HepG2 (cell line): ENCODE data around the gene SAA1. TPM values are rescaled to one million over a fixed set of nuclear protein-coding genes. Genes with fewer than 3 reads are reported as not detected.

Experiments used
- ATAC-seq: fragments of 200-7000 bp; cut with Tn5 transposase; 3 replicates; pipeline ENCODE4 v1.9.1; 2020; ENCODE audit warnings: mild to moderate bottlenecking, moderate library complexity
- BruUV-seq: library from RNA; stranded (reverse); fragments of 400-500 nt; replicated peaks from 2 replicates; lab custom pipeline; 2021; lab: Mats Ljungman, UMichigan
- CTCF ChIA-PET: fragments of 300-600 bp; formaldehyde crosslinking; extraction: SDS; loops from one replicate; lab custom pipeline; 2021; ENCODE audit warnings: low total read pairs, inconsistent platforms, low intra/inter-chr PET ratio; lab: Yijun Ruan, JAX
- POLR2A ChIA-PET: fragments of 350-600 bp; sonication (Branson Sonifier 250); formaldehyde crosslinking; loops from one replicate; lab custom pipeline; 2020; ENCODE audit warnings: antibody characterized with exemption, inconsistent platforms; lab: Yijun Ruan, JAX
- DNase-seq: peaks from one replicate; pipeline ENCODE4 v3.0.0-alpha.2; 2015; ENCODE audit warnings: low spot score
- FAIRE-seq: peaks from 3 replicates; lab custom pipeline; 2011; peaks lifted over from hg19 to GRCh38; lab: Jason Lieb, UNC
- H2AFZ ChIP-seq: one replicate; pipeline ENCODE4 v1.6.1; 2011; ENCODE audit warnings: low read length, inconsistent platforms
- H3K27ac ChIP-seq: fragments of 300-600 bp; 3 replicates; pipeline ENCODE4 v1.8.0; 2011; ENCODE audit warnings: mixed run types, mild to moderate bottlenecking, mixed read lengths, low read length, inconsistent platforms; ENCODE audit not compliant: insufficient read depth; ENCODE audit errors: extremely low read length
- H3K27me3 ChIP-seq, 2 experiments: fragments of 200-600 bp in 1 of 2; 2 replicates in 1 of 2; 3 replicates in 1 of 2; pipeline versions ENCODE4 v1.6.0 to v1.8.0; 2011; ENCODE audit warnings: low read length in 2 of 2, mild to moderate bottlenecking in 2 of 2, moderate library complexity in 2 of 2, inconsistent platforms in 1 of 2; ENCODE audit not compliant: insufficient read depth in 2 of 2, control insufficient read depth in 1 of 2
- H3K36me3 ChIP-seq, 2 experiments: fragments of 200-600 bp in 1 of 2; replicated peaks in 1 of 2; 2 replicates in 1 of 2; 3 replicates in 1 of 2; pipeline versions ENCODE4 v1.5.1 to v1.8.0; 2011; ENCODE audit warnings: low read length in 2 of 2, inconsistent platforms in 1 of 2; ENCODE audit not compliant: insufficient read depth in 2 of 2, control insufficient read depth in 1 of 2
- H3K4me1 ChIP-seq: 2 replicates; pipeline ENCODE4 v1.5.1; 2012; ENCODE audit warnings: low read length, inconsistent platforms; ENCODE audit not compliant: insufficient read depth
- H3K4me2 ChIP-seq: 2 replicates; pipeline ENCODE4 v1.6.0; 2011; ENCODE audit warnings: low read depth, low read length, inconsistent platforms
- H3K4me3 ChIP-seq, 3 experiments: fragments of 200-600 bp in 1 of 3; sonication (generic), shearing (Covaris generic) in 1 of 3; replicated peaks in 1 of 3; 2 replicates each; pipeline ENCODE4 v1.5.1; 2011 to 2016; ENCODE audit warnings: low read length in 3 of 3, inconsistent platforms in 2 of 3, low read depth in 2 of 3, mild to moderate bottlenecking in 2 of 3, control low read depth in 1 of 3, mixed read lengths in 1 of 3; ENCODE audit not compliant: insufficient read depth in 1 of 3
- H3K79me2 ChIP-seq: one replicate; pipeline ENCODE4 v1.6.1; 2011; ENCODE audit warnings: low read length, inconsistent platforms; ENCODE audit not compliant: insufficient read depth
- H3K9ac ChIP-seq: 2 replicates; pipeline ENCODE4 v1.6.0; 2011; ENCODE audit warnings: mild to moderate bottlenecking, low read depth, low read length, inconsistent platforms; ENCODE audit not compliant: insufficient read depth
- H3K9me3 ChIP-seq: 2 replicates; pipeline ENCODE4 v1.5.1; 2012; ENCODE audit warnings: mild to moderate bottlenecking, low read length
- H4K20me1 ChIP-seq: 2 replicates; pipeline ENCODE4 v1.6.0; 2011; ENCODE audit warnings: inconsistent platforms, mild to moderate bottlenecking, low read length, moderate library complexity; ENCODE audit not compliant: insufficient read depth
- AKAP8 ChIP-seq: sonication (generic); formaldehyde crosslinking; IDR thresholded peaks from 2 replicates; pipeline ENCODE4 v1.5.1; 2020; ENCODE audit warnings: mild to moderate bottlenecking, missing genetic modification reagents
- FOXA1 ChIP-seq, 2 experiments: fragments of 450-650 bp in 1 of 2; sonication (generic) in 1 of 2; formaldehyde crosslinking in 1 of 2; IDR thresholded peaks; 2 replicates each; pipeline versions ENCODE4 v1.4.0 to v1.6.1; 2016 to 2020; ENCODE audit warnings: missing genetic modification reagents in 1 of 2
- HNF4A ChIP-seq: sonication (generic); formaldehyde crosslinking; IDR thresholded peaks from 2 replicates; pipeline ENCODE4 v1.4.0; 2020; ENCODE audit warnings: missing genetic modification reagents
- HNF4G ChIP-seq, 2 experiments: sonication (generic) in 1 of 2; formaldehyde crosslinking in 1 of 2; IDR thresholded peaks; 2 replicates each; pipeline versions ENCODE4 v1.4.0 to v1.6.1; 2011 to 2020; ENCODE audit warnings: borderline replicate concordance in 2 of 2, low read depth in 2 of 2, mild to moderate bottlenecking in 2 of 2, low read length in 1 of 2, missing genetic modification reagents in 1 of 2, moderate library complexity in 1 of 2
- MYNN ChIP-seq: sonication (generic); formaldehyde crosslinking; IDR thresholded peaks from 2 replicates; pipeline ENCODE4 v1.4.0; 2020; ENCODE audit warnings: mild to moderate bottlenecking, low read depth, missing genetic modification reagents
- ZZZ3 ChIP-seq: sonication (generic); formaldehyde crosslinking; IDR thresholded peaks from 2 replicates; pipeline ENCODE4 v1.4.0; 2020; ENCODE audit warnings: missing genetic modification reagents, mild to moderate bottlenecking, borderline replicate concordance
- in situ Hi-C: cut with HindIII; loops from 2 replicates; pipeline ENCODE4 v1.10.0; 2017; ENCODE audit warnings: low pct_unique_long_range_greater_than_20kb; ENCODE audit not compliant: extremely low pct_ligation_motif_present
- intact Hi-C: fragments of 100-400 bp; cut with micrococcal nuclease; formaldehyde crosslinking; loops from one replicate; pipeline ENCODE4 v1.10.0; 2022; ENCODE audit not compliant: unreplicated experiment
- polyA plus RNA-seq, 8 experiments: library from polyadenylated mRNA; depleted of rRNA in 3 of 8; stranded (reverse) in 7 of 8; unstranded in 1 of 8; fragments of >200 nt; fragmentation: Illumina TruSeq in 4 of 8; extraction: Trizol in 4 of 8; gene quantifications; 2 replicates each; pipeline versions ENCODE4 v1.2.1 to v1.2.3, GENCODE V29; 2011 to 2016; ENCODE audit warnings: low read depth in 4 of 8, missing spikeins in 1 of 8, mixed read lengths in 1 of 8; ENCODE audit not compliant: insufficient read depth in 1 of 8
- total RNA-seq, 5 experiments: library from RNA; depleted of rRNA; stranded (reverse); fragments of >200 nt; fragmentation: Illumina TruSeq; extraction: Trizol; gene quantifications; 2 replicates each; pipeline ENCODE4 v1.2.3, GENCODE V29; 2016; ENCODE audit warnings: low read depth in 1 of 5

The SAA1 gene
- total and polyA plus RNA-seq, 2 of the 13 experiments (the other 11 are each of a cell fraction or from before 2014, with no cell fraction given): not detected

DNA sequence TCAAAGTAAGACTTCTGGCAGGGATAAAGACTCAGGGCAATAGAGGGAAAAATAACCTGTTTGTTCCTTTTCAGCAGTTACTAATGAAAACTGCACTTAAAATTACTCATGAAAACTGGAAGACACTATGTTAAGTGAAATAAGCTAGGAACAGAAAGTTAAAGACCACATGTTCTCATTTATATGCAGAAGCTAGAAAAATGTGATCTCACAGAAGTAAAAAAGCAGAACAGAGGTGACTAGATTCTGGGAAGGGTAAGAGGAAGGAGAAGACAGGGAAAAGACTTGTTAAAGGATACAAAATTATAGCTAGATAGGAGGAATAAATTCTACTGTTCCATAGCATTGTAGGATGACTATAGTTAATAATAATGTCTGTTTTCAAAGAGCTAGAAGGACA is 33.7 kb downstream of the SAA1 start:
- H3K27me3 ChIP-seq: no peaks in the 10 kb centered on the region
- no peaks in the 10 kb centered on the region for H3K79me2 ChIP-seq
- peaks cover 4% of the 10 kb centered on the region for H3K4me1 ChIP-seq
- no peaks in the 10 kb centered on the region for H4K20me1 ChIP-seq
- no peak for ATAC-seq
- in situ Hi-C loops: no loop called here
- no peak for TF ChIP-seq AKAP8
- no peak for TF ChIP-seq ZZZ3 (CRISPR knock-in tag)
- TF ChIP-seq MYNN (CRISPR knock-in tag): no peak
- TF ChIP-seq, all 625 proteins: peak for 0
- Histone ChIP-seq H3K4me3 (no peak overlapping the region), H2AFZ (no peak overlapping the region), H3K9me3 (no peaks in the 10 kb centered on the region), H3K36me3 (peaks cover 9 to 52% of the 10 kb centered on the region in 2 experiments), H3K4me2 (no peak overlapping the region), H3K9ac (no peak overlapping the region), H3K27ac (no peak overlapping the region)
- CTCF ChIA-PET: no interaction called here
- BruUV-seq: no TSS peak
- intact Hi-C loops: loop anchor here (10.0 kb wide), 1 partner anchor 125 kb away; the partner anchor contains the start of gene MRGPRX4
- DNase-seq (no peak), FAIRE-seq (no peak)
- POLR2A ChIA-PET: interaction anchor here (2.5 kb wide), 1 partner anchor 22 kb away, joined by 5 read pairs; the partner anchor contains the start of genes GTF2H1 and HPS5

DNA sequence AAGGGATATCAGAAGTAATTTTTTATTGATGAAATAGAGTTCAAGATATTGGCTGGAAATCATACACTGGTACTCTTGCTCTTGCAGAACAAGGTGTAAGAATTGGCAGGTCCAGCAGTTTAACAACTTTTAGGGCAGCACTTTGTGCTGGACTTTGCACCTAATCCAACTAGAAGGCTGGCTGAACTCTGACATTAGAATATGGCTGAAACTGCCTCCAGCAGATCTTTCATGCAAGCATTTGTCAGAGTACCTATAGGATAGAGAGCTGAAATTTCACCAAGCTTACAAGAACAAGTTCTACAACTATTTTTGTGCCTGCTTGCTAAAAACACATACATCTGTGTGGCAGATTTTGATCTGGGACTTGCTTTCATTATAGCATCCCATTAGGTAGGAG is 38.7 kb downstream of the SAA1 start:
- H3K9me3 ChIP-seq: no peaks in the 10 kb centered on the region
- ChIA-PET POLR2A (interaction anchor here (1.5 to 2.1 kb wide), 2 partner anchors 17 to 90 kb away, joined by 5 to 6 read pairs; partner anchors contain the start of gene HPS5), CTCF (no interaction called here)
- H3K27ac ChIP-seq: no peak overlapping the region
- TF ChIP-seq HNF4A (CRISPR knock-in tag) (peak; percentile 47), FOXA1 (IDR thresholded peaks at IDR 0.05) (no peak), FOXA1 (CRISPR knock-in tag; IDR thresholded peaks at IDR 0.05) (no peak), HNF4G (IDR thresholded peaks at IDR 0.05; ENCODE audit: borderline replicate concordance, low read depth, low read length) (0 out of 2 replicates have a peak, but pooled peaks have one; percentile 17), HNF4G (CRISPR knock-in tag; IDR thresholded peaks at IDR 0.05; ENCODE audit: borderline replicate concordance, low read depth) (no peak)
- intact Hi-C loops (no loop called here), in situ Hi-C loops (no loop called here)
- no peaks in the 10 kb centered on the region for H3K27me3 ChIP-seq
- no peaks in the 10 kb centered on the region for H4K20me1 ChIP-seq
- ATAC-seq (no peak), DNase-seq (no peak), FAIRE-seq (no peak)
- BruUV-seq: no TSS peak
- no peak overlapping the region for H2AFZ ChIP-seq
- no peaks in the 10 kb centered on the region for H3K79me2 ChIP-seq
- H3K4me2 ChIP-seq: no peak overlapping the region
- H3K36me3 ChIP-seq: peaks cover 5 to 60% of the 10 kb centered on the region in 2 experiments
- no peak overlapping the region for H3K4me3 ChIP-seq
- no peak overlapping the region for H3K9ac ChIP-seq
- H3K4me1 ChIP-seq: peaks cover 10% of the 10 kb centered on the region
